A549 (cell line): ENCODE measurements around the gene EPS15.

Experiments used
- PBX3 ChIP-seq: IDR thresholded peaks from 2 replicates; pipeline ENCODE4 v1.6.1; 2012
- USF2 ChIP-seq: fragments of 450-650 bp; IDR thresholded peaks from 2 replicates; pipeline ENCODE4 v1.6.1; 2014; ENCODE audit warnings: antibody characterized with exemption

- TF ChIP-seq PBX3 (no peak), USF2 (no peak)
These were observed 449 bp downstream of the EPS15 start for GRCh38 chr1:51518586-51519047.
